Left colon (tissue), 2 donors: ENCODE results near the gene FOXD1. TPM values are rescaled to one million over a fixed set of nuclear protein-coding genes. Genes with fewer than 3 reads are reported as not detected.
"Not testable (repeated sequence)": the region's sequence is repeated elsewhere in the genome, so short reads cannot be mapped to it uniquely, and the experiment has no call there.

ENCODE experiments used
- ATAC-seq: fragments of 200-7000 bp; cut with Tn5 transposase; one replicate; pipeline ENCODE4 v1.9.1; 2020; ENCODE audit warnings: mild to moderate bottlenecking, moderate library complexity
- DNase-seq, 2 donors: peaks; one replicate each; pipeline ENCODE4 v3.0.0-alpha.2; 2020
- intact Hi-C, 2 donors: fragments of 100-400 bp; cut with DNase I in 1 of 2; cut with micrococcal nuclease in 1 of 2; formaldehyde crosslinking; loops; one replicate each; pipeline versions ENCODE4 v1.11.2 to v1.14.0; 2022; cut with DNase I, micrococcal nuclease
- long read RNA-seq: library from polyadenylated mRNA; unstranded; transcript quantifications from one replicate; pipeline ENCODE4 v2.0.0, GENCODE V29; 2021
- total RNA-seq, 2 donors: library from RNA; stranded (reverse); fragmentation: NEBNext Ultra II Directional; extraction: Animal tissue kit (Norgen Biotek cat#: 25700); gene quantifications; one replicate each; pipeline ENCODE4 v1.2.1, GENCODE V29; 2021
- donor health status: DM: no; HTN: no; CAD: no.
- donor health status: DM: yes; HTN: yes; CAD: no.

The FOXD1 gene
- total RNA-seq, result under 1 TPM in 1 of 2 donors, not detected in 1; 0.20 TPM
- long read RNA-seq, result 0 reads

GRCh38 chr5:73448463-73449136 is at the start of gene FOXD1:
Gene FOXD1 (minus strand): TSS chr5:73448777. CDS start chr5:73448362, 415 bp downstream.
- intact Hi-C loops, result no loop called here
- DNase-seq (peak; percentile 68 to 70), ATAC-seq (peak; percentile 80)

- DNase-seq (no peak), ATAC-seq (no peak)
- intact Hi-C loops, result no loop called here
Measured at GRCh38 chr5:73497497-73498056, 49.0 kb upstream of the FOXD1 start.

GRCh38 chr5:73496984-73497457 is 48.4 kb upstream of the FOXD1 start:
- ATAC-seq, result peak; percentile 51
- no peak for DNase-seq
- intact Hi-C loops, result no loop called here

GRCh38 chr5:73495772-73496335 is 47.3 kb upstream of the FOXD1 start:
- DNase-seq, result no peak
- peak; percentile 67 for ATAC-seq
- intact Hi-C loops, result no loop called here

- intact Hi-C loops, result no loop called here
- no peak for DNase-seq
Measured at GRCh38 chr5:73494721-73495120, 46.1 kb upstream of the FOXD1 start.

GRCh38 chr5:73493421-73493820 is 44.8 kb upstream of the FOXD1 start:
- intact Hi-C loops, result no loop called here
- DNase-seq (no peak), ATAC-seq (no peak)

More at GRCh38 chr5:73494721-73495120, 46.1 kb upstream of the FOXD1 start:
- ATAC-seq, result no peak

- DNase-seq (no peak), ATAC-seq (no peak)
- intact Hi-C loops, result no loop called here
Measured at GRCh38 chr5:73491155-73491554, 42.6 kb upstream of the FOXD1 start.

GRCh38 chr5:73490088-73490487 is 41.5 kb upstream of the FOXD1 start:
- DNase-seq, result peak; percentile 26 to 41
- intact Hi-C loops, result no loop called here
- peak; percentile 98 for ATAC-seq

- DNase-seq (no peak), ATAC-seq (no peak)
- intact Hi-C loops, result no loop called here
Measured at GRCh38 chr5:73488806-73489205, 40.2 kb upstream of the FOXD1 start.

- ATAC-seq (no peak), DNase-seq (no peak)
- intact Hi-C loops, result no loop called here
Measured at GRCh38 chr5:73487815-73488214, 39.2 kb upstream of the FOXD1 start.

- ATAC-seq, DNase-seq, intact Hi-C loops: not testable (repeated sequence)
Measured at GRCh38 chr5:73487257-73487656, 38.7 kb upstream of the FOXD1 start.

- ATAC-seq, result no peak
- intact Hi-C loops, result no loop called here
- DNase-seq, result no peak
Measured at GRCh38 chr5:73486119-73486899, 37.7 kb upstream of the FOXD1 start.

- intact Hi-C loops, result no loop called here
- DNase-seq, result no peak
- ATAC-seq, result no peak
Measured at GRCh38 chr5:73485715-73486114, 37.1 kb upstream of the FOXD1 start.

GRCh38 chr5:73484511-73484910 is 35.9 kb upstream of the FOXD1 start:
- no peak for DNase-seq
- intact Hi-C loops, result no loop called here
- ATAC-seq, result no peak

- intact Hi-C loops, result no loop called here
- ATAC-seq, result no peak
- DNase-seq, result no peak
Measured at GRCh38 chr5:73483676-73484075, 35.1 kb upstream of the FOXD1 start.

- ATAC-seq (no peak), DNase-seq (no peak)
- intact Hi-C loops, result no loop called here
Measured at GRCh38 chr5:73482383-73483136, 34.0 kb upstream of the FOXD1 start.

- no peak for ATAC-seq
- DNase-seq, result no peak
- intact Hi-C loops, result no loop called here
Measured at GRCh38 chr5:73480500-73480899, 31.9 kb upstream of the FOXD1 start.

- no peak for ATAC-seq
- intact Hi-C loops, result no loop called here
- DNase-seq, result no peak
Measured at GRCh38 chr5:73472116-73472515, 23.5 kb upstream of the FOXD1 start.

GRCh38 chr5:73471654-73472053 is 23.1 kb upstream of the FOXD1 start:
- intact Hi-C loops, result no loop called here
- ATAC-seq, result no peak
- DNase-seq, result no peak
